Measurements from ENCODE around the gene FOXC1. TPM values are rescaled to one million over a fixed set of nuclear protein-coding genes. Genes with fewer than 3 reads are reported as not detected.

Gene FOXC1
- total and polyA plus RNA-seq, 2 donors (not counting 1 experiment from before 2014, with no cell fraction given) = 0.04 to 0.52 TPM

GRCh38 chr6:1616701-1617463, 7.2 kb downstream of the FOXC1 start:
- Histone ChIP-seq H4K20me1 (ENCODE audit: control insufficient read depth, insufficient read depth, low read length, poor library complexity, severe bottlenecking) (peaks cover 7% of the 10 kb centered on the region), H3K27ac (ENCODE audit: low read length in 2 of 2) (no peak overlapping the region), H2AFZ (ENCODE audit: insufficient read depth, low read depth, low read length, poor library complexity, severe bottlenecking) (no peak overlapping the region), H3K27me3 (replicated peaks in 1 of 4; ENCODE audit: control extremely low read depth in 1 of 4, control insufficient read depth in 3 of 4, insufficient read depth in 4 of 4, low read length in 3 of 4) (peaks cover 0 to 87% (median 68%) of the 10 kb centered on the region in 4 experiments), H3K79me2 (ENCODE audit: control insufficient read depth, insufficient read depth, low read length) (no peaks in the 10 kb centered on the region), H3K4me2 (replicated peaks; ENCODE audit: low read depth, low read length, poor library complexity, severe bottlenecking) (no peak overlapping the region), H3K9me3 (ENCODE audit: control extremely low read depth in 1 of 3, control insufficient read depth in 2 of 3, insufficient read depth in 1 of 3, low read length in 2 of 3) (peaks cover 0 to 42% (median 7%) of the 10 kb centered on the region in 3 donors), H3K4me1 (ENCODE audit: control insufficient read depth in 2 of 2, insufficient read depth in 2 of 2, low read length in 2 of 2) (peaks cover 37 to 45% of the 10 kb centered on the region in 2 donors), H3K4me3 (ENCODE audit: control extremely low read depth in 1 of 5, extremely low read depth in 1 of 5, insufficient read depth in 1 of 5, low read depth in 2 of 5, low read length in 4 of 5) (no peak overlapping the region), H3K36me3 (replicated peaks in 1 of 2; ENCODE audit: control extremely low read depth in 1 of 2, control insufficient read depth in 1 of 2, extremely low read depth in 1 of 2, insufficient read depth in 2 of 2, low read length in 1 of 2) (no peaks in the 10 kb centered on the region), H3K9ac (ENCODE audit: low read length) (no peak overlapping the region)
- intact Hi-C loops (cut with micrococcal nuclease) = no loop called here
- ChIA-PET CTCF (interaction anchor here (0.8 to 1.6 kb wide), 5 partner anchors 10 to 1018 kb away, joined by 3 to 5 read pairs (median 3); no protein-coding TSS in a partner anchor), POLR2A (no interaction called here)
- Mint-ChIP-seq H3K27ac (no peak overlapping the region), H3K9me3 (ENCODE audit: insufficient read depth) (no peaks in the 10 kb centered on the region), H3K4me1 (peaks cover 15% of the 10 kb centered on the region), H3K4me3 (no peak overlapping the region), H3K27me3 (peaks cover 57% of the 10 kb centered on the region)
- no peak for TF ChIP-seq EZH2 (IDR thresholded peaks at IDR 0.05; ENCODE audit: borderline replicate concordance, insufficient read depth, low read depth, low read length, poor library complexity, severe bottlenecking)
- ATAC-seq (ENCODE audit: low read depth) (no peak), DNase-seq (no peak)
- WGBS (ENCODE audit: insufficient coverage) = 64% methylated on average over 4 of the region's 11 CpGs

DNA sequence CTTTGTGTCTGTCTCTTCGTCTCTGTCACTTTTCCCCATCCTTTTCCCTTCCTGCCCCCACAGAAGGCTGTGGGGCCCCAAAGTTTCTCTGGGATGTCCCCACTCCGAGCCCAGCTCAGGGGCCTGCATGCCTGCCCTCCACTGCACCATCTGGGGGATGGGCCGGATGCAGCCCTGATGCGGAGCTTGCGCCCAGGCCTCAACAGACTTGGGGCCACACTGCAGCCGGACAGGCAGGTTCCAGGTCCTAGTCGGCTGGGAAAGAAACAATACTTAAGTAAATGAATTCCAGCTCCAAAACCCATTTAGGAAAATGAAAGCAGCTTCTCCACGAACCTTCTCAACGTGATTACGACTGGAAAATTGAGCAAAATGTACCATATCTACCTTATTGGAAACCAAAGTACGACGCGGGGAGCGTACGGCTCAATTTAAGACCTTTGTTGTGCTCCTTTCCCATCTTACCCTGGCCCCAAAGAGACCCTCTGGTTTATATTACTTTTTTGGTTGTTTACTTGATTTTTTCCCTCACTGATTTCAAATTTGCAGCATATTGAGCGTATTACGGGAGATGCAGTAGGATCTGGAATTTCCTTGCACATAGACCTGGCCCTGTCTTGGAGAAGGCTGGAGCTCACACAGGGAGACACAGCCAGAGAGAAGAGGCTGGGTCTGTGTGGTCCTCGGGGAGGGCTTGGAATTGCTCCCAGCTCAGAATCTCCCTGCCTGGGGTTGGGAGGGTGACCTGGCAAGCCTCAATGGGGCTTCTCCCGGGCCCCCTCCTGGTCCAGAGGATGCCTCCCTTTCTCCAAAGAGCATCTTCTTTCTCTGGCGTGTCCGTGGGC, 8.0 kb downstream of the FOXC1 start:
- no peaks in the 10 kb centered on the region for H3K36me3 ChIP-seq (replicated peaks in 1 of 2; ENCODE audit: control extremely low read depth in 1 of 2, control insufficient read depth in 1 of 2, extremely low read depth in 1 of 2, insufficient read depth in 2 of 2, low read length in 1 of 2)
- H3K4me1 ChIP-seq (ENCODE audit: control insufficient read depth in 2 of 2, insufficient read depth in 2 of 2, low read length in 2 of 2) = peaks cover 32 to 37% of the 10 kb centered on the region in 2 donors
- DNase-seq (no peak), ATAC-seq (ENCODE audit: low read depth) (no peak)
- H3K4me2 ChIP-seq (replicated peaks; ENCODE audit: low read depth, low read length, poor library complexity, severe bottlenecking) = no peak overlapping the region
- H2AFZ ChIP-seq (ENCODE audit: insufficient read depth, low read depth, low read length, poor library complexity, severe bottlenecking) = no peak overlapping the region
- H3K4me1 Mint-ChIP-seq = peaks cover 10% of the 10 kb centered on the region
- peaks cover 0 to 88% (median 63%) of the 10 kb centered on the region in 4 experiments for H3K27me3 ChIP-seq (replicated peaks in 1 of 4; ENCODE audit: control extremely low read depth in 1 of 4, control insufficient read depth in 3 of 4, insufficient read depth in 4 of 4, low read length in 3 of 4)
- no peaks in the 10 kb centered on the region for H3K9me3 Mint-ChIP-seq (ENCODE audit: insufficient read depth)
- no peak overlapping the region for H3K9ac ChIP-seq (ENCODE audit: low read length)
- CTCF ChIA-PET = interaction anchor here (0.8 to 1.6 kb wide), 7 partner anchors 10 to 1077 kb away, joined by 3 to 5 read pairs (median 3); no protein-coding TSS in a partner anchor
- POLR2A ChIA-PET = no interaction called here
- TF ChIP-seq, protein P1, sequence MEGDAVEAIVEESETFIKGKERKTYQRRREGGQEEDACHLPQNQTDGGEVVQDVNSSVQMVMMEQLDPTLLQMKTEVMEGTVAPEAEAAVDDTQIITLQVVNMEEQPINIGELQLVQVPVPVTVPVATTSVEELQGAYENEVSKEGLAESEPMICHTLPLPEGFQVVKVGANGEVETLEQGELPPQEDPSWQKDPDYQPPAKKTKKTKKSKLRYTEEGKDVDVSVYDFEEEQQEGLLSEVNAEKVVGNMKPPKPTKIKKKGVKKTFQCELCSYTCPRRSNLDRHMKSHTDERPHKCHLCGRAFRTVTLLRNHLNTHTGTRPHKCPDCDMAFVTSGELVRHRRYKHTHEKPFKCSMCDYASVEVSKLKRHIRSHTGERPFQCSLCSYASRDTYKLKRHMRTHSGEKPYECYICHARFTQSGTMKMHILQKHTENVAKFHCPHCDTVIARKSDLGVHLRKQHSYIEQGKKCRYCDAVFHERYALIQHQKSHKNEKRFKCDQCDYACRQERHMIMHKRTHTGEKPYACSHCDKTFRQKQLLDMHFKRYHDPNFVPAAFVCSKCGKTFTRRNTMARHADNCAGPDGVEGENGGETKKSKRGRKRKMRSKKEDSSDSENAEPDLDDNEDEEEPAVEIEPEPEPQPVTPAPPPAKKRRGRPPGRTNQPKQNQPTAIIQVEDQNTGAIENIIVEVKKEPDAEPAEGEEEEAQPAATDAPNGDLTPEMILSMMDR (IDR thresholded peaks at IDR 0.05) = no peak
- H3K27me3 Mint-ChIP-seq = peaks cover 57% of the 10 kb centered on the region
- H3K4me3 Mint-ChIP-seq = peak overlapping the region; percentile 48
- 87% methylated on average over 16 of the region's 21 CpGs for WGBS (ENCODE audit: insufficient coverage)
- no peak overlapping the region for H3K27ac ChIP-seq (ENCODE audit: low read length in 2 of 2)
- H3K27ac Mint-ChIP-seq = no peak overlapping the region
- peaks cover 7% of the 10 kb centered on the region for H4K20me1 ChIP-seq (ENCODE audit: control insufficient read depth, insufficient read depth, low read length, poor library complexity, severe bottlenecking)
- peaks cover 0 to 41% (median 7%) of the 10 kb centered on the region in 3 donors for H3K9me3 ChIP-seq (ENCODE audit: control extremely low read depth in 1 of 3, control insufficient read depth in 2 of 3, insufficient read depth in 1 of 3, low read length in 2 of 3)
- H3K4me3 ChIP-seq (ENCODE audit: control extremely low read depth in 1 of 5, extremely low read depth in 1 of 5, insufficient read depth in 1 of 5, low read depth in 2 of 5, low read length in 4 of 5) = no peak overlapping the region
- H3K79me2 ChIP-seq (ENCODE audit: control insufficient read depth, insufficient read depth, low read length) = no peaks in the 10 kb centered on the region
- intact Hi-C loops (cut with micrococcal nuclease) = no loop called here

Measured in B cell (primary cell).